Astrocyte of the cerebellum (primary cell): ENCODE data around the gene ASTN2.
A peak's percentile ranks its signal among the peaks of the same experiment; 100 is the strongest.
"Not testable (repeated sequence)": the region's sequence is repeated elsewhere in the genome, so short reads cannot be mapped to it uniquely, and the experiment has no call there.

ENCODE experiments used
- DNase-seq: peaks from one replicate; pipeline ENCODE4 v3.0.0-alpha.2; 2011; ENCODE audit warnings: low read depth
- H3K4me3 ChIP-seq: 2 replicates; pipeline ENCODE4 v1.5.1; 2011; ENCODE audit warnings: mild to moderate bottlenecking, low read depth, low read length, moderate library complexity
- in situ Hi-C: cut with HindIII; loops from 2 replicates; pipeline ENCODE4 v1.10.0; 2017; ENCODE audit warnings: low sequenced_read_pairs
- TF ChIP-seq, protein P1 (sequence below): IDR thresholded peaks from 2 replicates; pipeline ENCODE4 v1.5.1; 2012; ENCODE audit warnings: low read length, low read depth, moderate library complexity, mild to moderate bottlenecking; ENCODE audit errors: missing control alignments

ASTN2 gene

DNA sequence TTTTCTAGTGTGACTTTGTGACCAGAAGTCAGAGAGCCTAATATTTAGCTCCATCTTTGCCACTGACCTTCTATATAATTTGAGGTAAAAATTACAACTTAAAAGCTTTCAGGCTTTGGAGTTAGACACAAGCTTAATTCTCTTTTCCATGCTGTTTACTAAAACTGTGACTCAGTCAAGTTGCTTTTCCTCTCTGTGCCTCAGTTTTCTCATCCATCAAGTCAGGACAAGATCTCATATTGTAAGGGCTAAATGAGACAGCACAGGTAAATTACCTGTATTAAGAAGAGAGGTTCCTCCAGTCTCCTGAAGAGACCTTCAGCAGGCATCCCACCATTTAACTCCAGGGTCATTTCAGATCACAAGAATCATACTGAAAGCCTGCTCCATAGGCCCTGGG lies 339.2 kb downstream of the ASTN2 start:
- TF ChIP-seq, protein P1, sequence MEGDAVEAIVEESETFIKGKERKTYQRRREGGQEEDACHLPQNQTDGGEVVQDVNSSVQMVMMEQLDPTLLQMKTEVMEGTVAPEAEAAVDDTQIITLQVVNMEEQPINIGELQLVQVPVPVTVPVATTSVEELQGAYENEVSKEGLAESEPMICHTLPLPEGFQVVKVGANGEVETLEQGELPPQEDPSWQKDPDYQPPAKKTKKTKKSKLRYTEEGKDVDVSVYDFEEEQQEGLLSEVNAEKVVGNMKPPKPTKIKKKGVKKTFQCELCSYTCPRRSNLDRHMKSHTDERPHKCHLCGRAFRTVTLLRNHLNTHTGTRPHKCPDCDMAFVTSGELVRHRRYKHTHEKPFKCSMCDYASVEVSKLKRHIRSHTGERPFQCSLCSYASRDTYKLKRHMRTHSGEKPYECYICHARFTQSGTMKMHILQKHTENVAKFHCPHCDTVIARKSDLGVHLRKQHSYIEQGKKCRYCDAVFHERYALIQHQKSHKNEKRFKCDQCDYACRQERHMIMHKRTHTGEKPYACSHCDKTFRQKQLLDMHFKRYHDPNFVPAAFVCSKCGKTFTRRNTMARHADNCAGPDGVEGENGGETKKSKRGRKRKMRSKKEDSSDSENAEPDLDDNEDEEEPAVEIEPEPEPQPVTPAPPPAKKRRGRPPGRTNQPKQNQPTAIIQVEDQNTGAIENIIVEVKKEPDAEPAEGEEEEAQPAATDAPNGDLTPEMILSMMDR: no peak
- no peak for DNase-seq
- in situ Hi-C loops: no loop called here
- no peak overlapping the region for H3K4me3 ChIP-seq

DNA sequence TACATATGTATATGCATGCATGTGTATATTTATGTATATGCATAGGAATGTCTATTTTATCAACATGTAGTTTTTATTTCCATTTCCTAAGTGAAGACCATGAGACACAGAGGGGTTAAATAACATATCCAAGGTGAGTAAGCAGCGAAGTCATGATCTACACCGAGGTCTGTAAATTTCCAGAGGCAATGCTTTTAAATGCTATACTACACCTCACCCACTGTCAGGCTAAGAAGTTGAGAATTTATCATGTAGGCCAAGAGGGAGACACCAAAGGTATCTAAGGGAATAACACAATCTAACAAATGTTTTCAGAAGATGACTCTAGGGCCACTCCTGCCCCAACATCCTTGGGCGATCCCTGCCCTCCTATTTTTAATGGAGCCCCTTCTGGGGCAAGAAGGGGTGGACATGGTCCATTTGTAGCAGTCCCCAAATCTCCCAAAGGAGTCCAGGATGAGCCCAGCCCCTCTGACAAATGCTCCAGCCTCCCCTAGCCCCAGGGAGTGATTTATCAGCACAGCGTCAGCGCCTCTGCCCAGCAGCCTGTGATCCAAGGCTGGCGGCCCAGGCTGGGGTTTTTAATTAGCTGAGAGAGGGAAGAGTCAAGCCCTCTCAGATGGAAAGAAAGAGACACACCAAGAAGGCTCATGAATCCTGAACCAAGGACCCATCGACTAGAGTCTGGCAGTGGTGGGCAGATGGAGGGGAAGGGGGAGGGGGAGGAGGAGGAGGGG lies 339.9 kb downstream of the ASTN2 start:
- TF ChIP-seq, protein P1: no peak
- no peak for DNase-seq
- no peak overlapping the region for H3K4me3 ChIP-seq
- in situ Hi-C loops: no loop called here

DNA sequence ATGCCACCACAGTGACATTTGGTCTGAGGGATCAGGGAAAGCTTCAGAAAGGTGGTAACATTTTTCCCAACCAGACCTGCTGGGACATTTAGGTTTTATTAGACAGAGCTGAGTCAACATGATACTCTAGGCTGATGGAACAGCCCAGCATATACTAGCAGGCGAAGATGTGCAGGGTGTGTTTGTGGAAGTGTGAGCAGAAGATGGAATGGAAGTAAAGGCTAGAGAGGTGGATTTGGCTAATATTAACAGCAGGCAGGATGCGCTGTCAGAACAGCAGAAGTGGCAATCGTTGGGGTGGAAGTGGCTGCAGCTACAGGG lies 340.6 kb downstream of the ASTN2 start:
- no peak overlapping the region for H3K4me3 ChIP-seq
- DNase-seq: no peak
- in situ Hi-C loops: no loop called here
- TF ChIP-seq, protein P1: no peak

DNA sequence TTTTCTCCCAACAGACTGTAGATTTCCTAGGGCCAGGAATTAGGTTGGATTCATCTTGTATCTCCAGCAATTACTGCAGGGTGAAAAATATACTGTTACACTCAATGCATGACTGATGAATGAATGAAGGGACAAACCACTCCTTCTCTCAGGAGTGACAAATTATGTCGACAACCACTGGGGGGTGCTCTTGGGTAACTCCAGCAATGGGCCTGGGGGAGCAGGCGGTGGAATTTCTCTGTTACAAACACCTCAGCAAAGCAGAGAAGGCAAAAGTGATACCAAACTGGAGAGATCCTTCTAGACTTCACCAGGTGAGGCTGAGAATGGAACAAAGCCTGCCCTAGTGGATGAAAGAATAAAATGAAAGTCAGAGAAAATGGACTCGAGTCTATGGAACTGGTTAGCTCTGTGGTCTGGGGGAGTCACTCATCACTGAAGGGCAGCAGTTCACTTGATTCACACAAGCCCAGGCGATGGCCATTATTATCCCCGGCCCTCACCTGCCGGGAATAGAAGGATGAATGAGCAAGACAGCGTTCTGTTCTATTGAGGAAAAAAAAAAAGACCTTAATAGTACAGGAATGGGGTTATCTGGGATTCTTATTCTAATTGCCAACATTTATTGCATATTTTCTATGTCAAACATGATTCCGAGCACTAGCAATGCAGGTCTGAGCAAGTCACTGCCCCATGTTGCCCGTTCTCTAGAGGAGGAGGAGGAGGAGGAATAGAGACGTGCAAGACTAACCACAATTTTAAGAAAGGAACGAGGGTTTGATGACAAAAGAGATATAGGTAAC lies 341.1 kb downstream of the ASTN2 start:
- TF ChIP-seq, protein P1: peak; percentile 71
- peak; percentile 13 for DNase-seq
- no peak overlapping the region for H3K4me3 ChIP-seq
- in situ Hi-C loops: no loop called here

- H3K4me3 ChIP-seq: no peak overlapping the region
- DNase-seq: no peak
- TF ChIP-seq, protein P1: no peak
- in situ Hi-C loops: no loop called here
These were observed 341.8 kb downstream of the ASTN2 start for GRCh38 chr9:117073071-117073470.

DNA sequence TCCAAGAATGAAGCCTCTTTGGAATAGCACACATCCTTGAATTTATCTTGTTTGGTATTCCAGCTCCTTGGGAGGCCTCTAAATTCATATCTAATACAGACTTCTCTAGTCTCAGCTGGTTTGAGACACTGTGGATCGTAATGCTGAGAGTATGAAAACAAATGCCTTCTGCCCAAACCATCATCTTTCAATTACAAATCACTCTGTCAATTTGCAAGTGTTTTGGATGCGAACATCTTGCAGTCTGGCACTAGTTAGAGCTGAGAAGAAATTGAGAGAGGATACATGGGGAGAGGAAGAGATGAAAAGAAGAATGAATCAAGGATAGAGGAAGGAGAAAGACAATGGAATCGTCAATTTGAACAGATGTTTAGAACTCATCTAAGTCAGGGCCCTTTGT lies 342.6 kb downstream of the ASTN2 start:
- no peak for DNase-seq
- no peak overlapping the region for H3K4me3 ChIP-seq
- in situ Hi-C loops: no loop called here
- TF ChIP-seq, protein P1: no peak

DNA sequence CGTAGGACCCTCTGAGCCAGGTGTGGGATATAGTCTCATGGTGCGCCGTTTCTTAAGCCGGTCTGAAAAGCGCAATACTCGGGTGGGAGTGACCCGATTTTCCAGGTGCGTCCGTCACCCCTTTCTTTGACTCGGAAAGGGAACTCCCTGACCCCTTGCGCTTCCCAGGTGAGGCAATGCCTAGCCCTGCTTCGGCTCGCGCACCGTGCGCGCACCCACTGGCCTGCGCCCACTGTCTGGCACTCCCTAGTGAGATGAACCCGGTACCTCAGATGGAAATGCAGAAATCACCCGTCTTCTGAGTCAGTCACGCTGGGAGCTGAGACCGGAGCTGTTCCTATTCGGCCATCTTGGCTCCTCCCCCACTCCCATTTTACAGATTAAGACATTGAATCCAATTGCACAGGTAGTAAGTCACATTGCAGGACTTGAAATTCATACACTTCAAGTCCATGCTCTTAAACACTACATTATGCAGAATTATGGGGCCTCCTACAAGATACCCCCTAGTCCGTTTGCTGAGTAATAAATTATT lies 343.1 kb downstream of the ASTN2 start:
- H3K4me3 ChIP-seq, DNase-seq, in situ Hi-C loops: not testable (repeated sequence)
